AG08396 (cell line): Measurements from ENCODE around the gene PPAT.
"Not testable (repeated sequence)": the region's sequence is repeated elsewhere in the genome, so short reads cannot be mapped to it uniquely, and the experiment has no call there.

Experiments
- DNase-seq: peaks from one replicate; pipeline ENCODE4 v3.0.0; 2012; ENCODE audit warnings: low spot score, mixed read lengths

Gene PPAT

DNA sequence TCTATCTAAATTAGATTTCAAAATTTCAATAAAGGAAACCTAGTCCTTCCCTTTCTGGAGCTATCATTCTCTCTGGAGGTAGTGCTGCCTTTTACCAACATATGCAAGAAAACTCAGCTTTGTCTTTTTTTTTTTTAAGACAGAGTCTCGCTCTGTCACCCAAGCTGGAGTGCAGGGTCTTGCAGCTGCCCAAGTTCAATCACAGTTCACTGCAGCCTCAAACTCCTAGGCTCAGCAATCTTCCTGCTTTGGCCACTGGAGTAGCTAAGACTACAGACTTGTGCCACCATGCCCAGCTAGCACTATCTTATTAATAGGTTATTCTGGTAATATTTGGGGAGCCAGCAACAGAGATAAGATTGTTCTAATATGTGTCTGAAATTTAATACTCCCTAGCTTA is 60.5 kb downstream of the PPAT start:
- DNase-seq: no peak

- no peak for DNase-seq
Measured at GRCh38 chr4:56372774-56373173, 62.6 kb downstream of the PPAT start.

GRCh38 chr4:56371426-56372220 is 63.8 kb downstream of the PPAT start:
- no peak for DNase-seq

DNA sequence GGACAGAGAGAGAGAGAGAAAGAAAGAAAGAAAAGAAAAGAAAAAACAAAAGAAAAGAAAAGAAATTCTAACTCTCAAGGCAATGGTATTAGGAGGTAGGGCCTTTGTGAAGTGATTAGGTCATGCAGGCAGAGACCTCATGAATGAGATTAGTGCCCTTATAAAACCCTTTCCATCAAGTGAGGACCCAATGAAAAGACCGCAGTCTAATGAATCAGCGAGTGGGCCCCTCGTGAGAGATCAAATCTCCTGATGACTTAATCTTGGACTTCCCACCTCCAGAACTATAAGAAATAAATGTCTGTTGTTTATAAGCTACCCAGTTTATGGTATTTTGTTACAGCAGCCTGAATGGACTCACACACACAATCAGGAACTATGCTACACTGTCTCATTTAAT is 65.0 kb downstream of the PPAT start:
- DNase-seq: no peak

DNA sequence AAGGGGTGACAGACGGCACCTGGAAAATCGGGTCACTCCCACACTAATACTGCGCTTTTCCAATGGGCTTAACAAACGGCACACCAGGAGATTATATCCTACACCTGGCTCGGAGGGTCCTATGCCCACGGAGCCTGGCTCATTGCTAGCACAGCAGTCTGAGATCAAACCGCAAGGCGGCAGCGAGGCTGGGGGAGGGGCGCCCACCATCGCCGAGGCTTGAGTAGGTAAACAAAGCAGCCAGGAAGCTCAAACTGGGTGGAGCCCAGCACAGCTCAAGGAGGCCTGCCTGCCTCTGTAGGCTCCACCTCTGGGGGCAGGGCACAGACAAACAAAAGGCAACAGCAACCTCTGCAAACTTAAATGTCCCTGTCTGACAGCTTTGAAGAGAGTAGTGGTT is 72.4 kb downstream of the PPAT start:
- DNase-seq: not testable (repeated sequence)

GRCh38 chr4:56360071-56360470 is 75.3 kb downstream of the PPAT start:
- DNase-seq: no peak

GRCh38 chr4:56356650-56357049 is 78.8 kb downstream of the PPAT start:
- no peak for DNase-seq

DNA sequence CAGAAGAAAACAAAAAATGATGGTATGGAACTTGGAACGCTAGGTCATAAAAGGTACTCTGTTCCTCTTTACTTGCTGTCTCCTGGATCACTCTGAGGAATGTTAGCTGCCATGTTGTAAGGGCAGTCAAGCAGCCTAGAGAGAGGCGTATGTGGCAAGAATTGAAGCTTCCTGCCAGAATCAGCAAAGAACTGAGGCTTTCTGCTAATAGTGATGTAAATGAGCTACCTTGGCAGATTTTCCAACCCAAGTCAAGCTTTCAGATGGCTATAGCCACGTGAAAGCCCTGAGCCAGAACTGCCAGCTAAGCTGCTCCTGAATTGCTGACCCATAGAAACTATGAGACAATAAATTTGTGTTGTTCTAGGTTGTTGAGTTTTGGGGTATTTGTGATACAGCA is 86.8 kb downstream of the PPAT start:
- DNase-seq: no peak

DNA sequence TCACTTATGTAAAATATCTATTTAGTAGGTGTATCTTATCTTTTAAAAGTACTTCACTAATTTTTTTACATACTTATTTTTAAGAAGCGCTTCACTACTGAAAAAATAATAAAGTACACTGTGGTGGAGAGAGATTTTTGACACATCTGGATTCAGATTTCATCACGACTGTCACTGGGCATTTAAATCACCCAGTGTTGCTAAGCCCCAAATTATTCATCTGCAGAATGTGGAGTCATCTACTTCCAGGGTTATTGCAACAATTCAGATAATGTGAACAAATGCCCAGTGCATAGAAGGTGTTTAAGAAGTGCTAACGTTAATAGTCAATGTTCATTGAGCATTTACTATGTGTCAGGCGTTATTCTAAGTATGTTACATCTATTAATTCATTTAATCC is 90.0 kb downstream of the PPAT start:
- no peak for DNase-seq
